Islet precursor cell (in vitro differentiated cells): ENCODE data around the gene TRIM33.

ENCODE experiments used
- DNase-seq: peaks from one replicate; pipeline ENCODE4 v3.0.0-alpha.2; 2018

The TRIM33 gene

GRCh38 chr1:114347431-114348209, 163.4 kb downstream of the TRIM33 start:
- peak; percentile 16 for DNase-seq

- peak; percentile 97 for DNase-seq
Measured at GRCh38 chr1:114346480-114347029, 164.4 kb downstream of the TRIM33 start.

- DNase-seq, result peak; percentile 68
Measured at GRCh38 chr1:114345930-114346479, 165.0 kb downstream of the TRIM33 start.

GRCh38 chr1:114344656-114345055, 166.3 kb downstream of the TRIM33 start:
- peak; percentile 42 for DNase-seq
